LoVo (cell line): ENCODE data around the gene PDE1C.
"Not testable (repeated sequence)": the region's sequence is repeated elsewhere in the genome, so short reads cannot be mapped to it uniquely, and the experiment has no call there.

Source experiments
- DNase-seq: peaks from one replicate; pipeline ENCODE4 v3.0.0-alpha.2; 2016; ENCODE audit warnings: low spot score

Gene PDE1C

GRCh38 chr7:32043688-32044087 is 26.5 kb downstream of the PDE1C start:
- DNase-seq, result no peak

GRCh38 chr7:32042900-32043299 is 27.3 kb downstream of the PDE1C start:
- no peak for DNase-seq

- DNase-seq, result no peak
Measured at GRCh38 chr7:32039000-32039756, 31.0 kb downstream of the PDE1C start.

- DNase-seq, result no peak
Measured at GRCh38 chr7:32037650-32038198, 32.5 kb downstream of the PDE1C start.

- no peak for DNase-seq
Measured at GRCh38 chr7:32036557-32036956, 33.6 kb downstream of the PDE1C start.

- no peak for DNase-seq
Measured at GRCh38 chr7:32034052-32034451, 36.2 kb downstream of the PDE1C start.

GRCh38 chr7:32033006-32033405 is 37.2 kb downstream of the PDE1C start:
- no peak for DNase-seq

GRCh38 chr7:32032211-32032610 is 38.0 kb downstream of the PDE1C start:
- no peak for DNase-seq

GRCh38 chr7:32030904-32031692 is 39.1 kb downstream of the PDE1C start:
- DNase-seq, result no peak

GRCh38 chr7:32026083-32026425 is 44.2 kb downstream of the PDE1C start:
- DNase-seq, result no peak

GRCh38 chr7:32025381-32026082 is 44.7 kb downstream of the PDE1C start:
- DNase-seq, result no peak

GRCh38 chr7:32023376-32023775 is 46.8 kb downstream of the PDE1C start:
- DNase-seq, result no peak

- DNase-seq, result no peak
Measured at GRCh38 chr7:32022966-32023365, 47.2 kb downstream of the PDE1C start.

- no peak for DNase-seq
Measured at GRCh38 chr7:32020551-32021159, 49.6 kb downstream of the PDE1C start.

- DNase-seq, result no peak
Measured at GRCh38 chr7:32018845-32019578, 51.2 kb downstream of the PDE1C start.

- no peak for DNase-seq
Measured at GRCh38 chr7:32015133-32015532, 55.1 kb downstream of the PDE1C start.

GRCh38 chr7:32013471-32013870 is 56.7 kb downstream of the PDE1C start:
- not testable (repeated sequence) for DNase-seq

GRCh38 chr7:32005577-32005976 is 64.6 kb downstream of the PDE1C start:
- DNase-seq, result no peak

GRCh38 chr7:32001948-32002347 is 68.3 kb downstream of the PDE1C start:
- no peak for DNase-seq

GRCh38 chr7:31997423-31997822 is 72.8 kb downstream of the PDE1C start:
- no peak for DNase-seq

- DNase-seq, result no peak
Measured at GRCh38 chr7:31995134-31995533, 75.1 kb downstream of the PDE1C start.

GRCh38 chr7:31991846-31992245 is 78.4 kb downstream of the PDE1C start:
- no peak for DNase-seq
